ENCODE results near the gene PTPN4. TPM values are rescaled to one million over a fixed set of nuclear protein-coding genes. Genes with fewer than 3 reads are reported as not detected.

The PTPN4 gene
- total RNA-seq, 4 donors from 2014 or later = 35.6 to 61.5 (median 51.6) TPM

DNA sequence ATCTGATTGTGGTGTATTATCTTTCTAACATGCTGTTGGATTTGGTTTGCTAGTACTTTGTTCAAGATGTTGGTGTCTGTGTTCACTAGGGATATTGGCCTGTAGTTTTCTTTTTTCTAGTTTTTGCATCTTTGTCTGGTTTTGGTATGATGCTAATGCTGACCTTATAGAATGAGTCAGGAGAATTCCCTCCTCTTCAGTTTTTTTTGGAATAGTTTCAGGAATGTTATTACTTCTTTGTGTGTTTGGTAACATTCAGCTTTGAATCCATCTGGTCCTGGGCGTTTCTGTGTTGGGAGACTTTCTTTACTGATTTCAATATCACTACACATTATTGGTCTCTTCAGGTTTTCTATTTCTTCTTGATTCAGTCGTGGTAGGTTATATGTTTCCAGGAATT, 129.0 kb downstream of the PTPN4 start:
- no peak overlapping the region for H3K4me3 ChIP-seq
- no peaks in the 10 kb centered on the region for H3K27me3 ChIP-seq
- DNase-seq = no peak
- H3K36me3 ChIP-seq = no peaks in the 10 kb centered on the region
- H3K4me1 ChIP-seq = no peaks in the 10 kb centered on the region
- TF ChIP-seq, protein P1, sequence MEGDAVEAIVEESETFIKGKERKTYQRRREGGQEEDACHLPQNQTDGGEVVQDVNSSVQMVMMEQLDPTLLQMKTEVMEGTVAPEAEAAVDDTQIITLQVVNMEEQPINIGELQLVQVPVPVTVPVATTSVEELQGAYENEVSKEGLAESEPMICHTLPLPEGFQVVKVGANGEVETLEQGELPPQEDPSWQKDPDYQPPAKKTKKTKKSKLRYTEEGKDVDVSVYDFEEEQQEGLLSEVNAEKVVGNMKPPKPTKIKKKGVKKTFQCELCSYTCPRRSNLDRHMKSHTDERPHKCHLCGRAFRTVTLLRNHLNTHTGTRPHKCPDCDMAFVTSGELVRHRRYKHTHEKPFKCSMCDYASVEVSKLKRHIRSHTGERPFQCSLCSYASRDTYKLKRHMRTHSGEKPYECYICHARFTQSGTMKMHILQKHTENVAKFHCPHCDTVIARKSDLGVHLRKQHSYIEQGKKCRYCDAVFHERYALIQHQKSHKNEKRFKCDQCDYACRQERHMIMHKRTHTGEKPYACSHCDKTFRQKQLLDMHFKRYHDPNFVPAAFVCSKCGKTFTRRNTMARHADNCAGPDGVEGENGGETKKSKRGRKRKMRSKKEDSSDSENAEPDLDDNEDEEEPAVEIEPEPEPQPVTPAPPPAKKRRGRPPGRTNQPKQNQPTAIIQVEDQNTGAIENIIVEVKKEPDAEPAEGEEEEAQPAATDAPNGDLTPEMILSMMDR (IDR thresholded peaks at IDR 0.05) = no peak
- no peak for TF ChIP-seq POLR2A (IDR thresholded peaks at IDR 0.05)
- no peak overlapping the region for H3K27ac ChIP-seq
- intact Hi-C loops (cut with DNase I; ENCODE audit: low total_unique reads) = no loop called here
- peaks cover 0 to 12% of the 10 kb centered on the region in 2 donors for H3K9me3 ChIP-seq

DNA sequence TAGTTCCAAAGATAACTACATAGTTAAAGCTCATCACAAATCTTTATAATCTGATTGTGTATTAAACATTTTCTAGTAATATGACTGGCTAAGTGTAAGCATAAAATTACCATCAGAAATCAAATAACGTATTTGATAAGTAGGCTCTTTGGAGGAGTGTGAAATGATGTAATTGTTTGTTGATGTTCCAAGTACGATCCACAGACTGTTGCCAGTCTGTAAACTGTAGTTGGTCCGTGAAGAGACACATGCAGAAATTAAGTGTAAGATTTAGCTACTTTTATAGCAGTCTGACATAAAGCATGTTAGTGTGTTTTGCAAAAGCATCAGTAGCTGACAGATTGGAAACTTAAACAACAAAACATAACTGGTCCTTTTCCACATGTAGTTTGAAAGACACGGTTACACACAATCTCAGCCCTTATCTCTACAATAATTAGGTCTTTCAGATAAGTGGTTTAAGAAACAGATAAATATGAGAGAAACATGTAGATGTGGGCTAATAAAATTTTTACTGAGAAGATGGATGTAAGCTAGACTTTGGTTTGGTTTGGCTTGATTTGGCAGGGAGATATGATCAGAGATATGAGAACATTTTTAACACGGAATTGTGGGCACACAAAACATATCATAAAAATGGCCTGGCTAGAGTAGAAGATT, 138.1 kb downstream of the PTPN4 start:
- Histone ChIP-seq H3K4me1 (no peaks in the 10 kb centered on the region), H3K4me3 (no peak overlapping the region), H3K9me3 (no peaks in the 10 kb centered on the region), H3K27ac (no peak overlapping the region), H3K36me3 (no peaks in the 10 kb centered on the region), H3K27me3 (no peaks in the 10 kb centered on the region)
- intact Hi-C loops (cut with DNase I; ENCODE audit: low total_unique reads) = no loop called here
- TF ChIP-seq, protein P1 (IDR thresholded peaks at IDR 0.05) = no peak
- TF ChIP-seq POLR2A (IDR thresholded peaks at IDR 0.05) = no peak
- DNase-seq = no peak

DNA sequence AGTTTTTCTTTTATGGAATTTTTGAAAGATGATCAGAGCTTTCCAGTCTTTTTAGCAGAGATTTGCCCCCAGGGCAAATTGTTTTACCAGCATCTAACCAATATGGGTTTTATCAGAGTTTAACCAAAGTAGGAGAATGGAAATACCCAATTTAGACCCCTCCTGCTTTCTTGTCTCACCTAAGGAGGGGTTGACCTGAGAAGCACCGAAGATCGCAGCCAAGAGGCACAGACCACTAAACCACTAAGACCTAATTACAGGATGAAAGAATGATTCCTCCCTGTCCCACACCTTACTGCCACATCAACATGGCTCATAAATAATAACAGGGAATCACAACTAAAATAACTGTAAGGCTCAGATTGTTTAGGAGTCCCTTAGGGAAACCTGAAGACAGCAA, 141.3 kb downstream of the PTPN4 start:
- TF ChIP-seq, protein P1 (IDR thresholded peaks at IDR 0.05) = no peak
- no peak for TF ChIP-seq POLR2A (IDR thresholded peaks at IDR 0.05)
- Histone ChIP-seq H3K4me1 (no peaks in the 10 kb centered on the region), H3K27ac (no peak overlapping the region), H3K9me3 (no peaks in the 10 kb centered on the region), H3K4me3 (no peak overlapping the region), H3K27me3 (no peaks in the 10 kb centered on the region), H3K36me3 (no peaks in the 10 kb centered on the region)
- intact Hi-C loops (cut with DNase I; ENCODE audit: low total_unique reads) = no loop called here
- DNase-seq = no peak

DNA sequence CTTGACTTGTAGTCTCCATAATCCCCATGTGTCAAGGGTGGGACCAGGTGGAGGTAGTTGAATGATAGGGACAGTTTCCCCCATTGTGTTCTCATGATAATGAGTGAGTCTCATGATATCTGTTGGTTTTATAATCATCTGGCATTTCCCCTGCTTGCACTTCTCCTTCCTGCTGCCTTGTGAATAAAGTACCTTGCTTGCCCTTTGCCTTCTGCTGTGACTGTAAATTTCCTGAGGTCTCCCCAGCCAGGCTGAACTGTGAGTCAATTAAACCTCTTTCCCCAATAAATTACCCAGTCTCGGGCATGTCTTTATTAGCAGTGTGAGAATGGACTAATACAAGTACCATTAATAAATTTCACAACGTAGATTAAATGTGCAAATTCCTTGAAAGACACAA, 150.8 kb downstream of the PTPN4 start:
- intact Hi-C loops (cut with DNase I; ENCODE audit: low total_unique reads) = no loop called here
- DNase-seq = no peak
- H3K9me3 ChIP-seq = no peaks in the 10 kb centered on the region
- no peak overlapping the region for H3K4me3 ChIP-seq
- no peaks in the 10 kb centered on the region for H3K27me3 ChIP-seq
- TF ChIP-seq, protein P1 (IDR thresholded peaks at IDR 0.05) = no peak
- no peak for TF ChIP-seq POLR2A (IDR thresholded peaks at IDR 0.05)
- H3K36me3 ChIP-seq = no peaks in the 10 kb centered on the region
- no peak overlapping the region for H3K27ac ChIP-seq
- H3K4me1 ChIP-seq = no peaks in the 10 kb centered on the region

DNA sequence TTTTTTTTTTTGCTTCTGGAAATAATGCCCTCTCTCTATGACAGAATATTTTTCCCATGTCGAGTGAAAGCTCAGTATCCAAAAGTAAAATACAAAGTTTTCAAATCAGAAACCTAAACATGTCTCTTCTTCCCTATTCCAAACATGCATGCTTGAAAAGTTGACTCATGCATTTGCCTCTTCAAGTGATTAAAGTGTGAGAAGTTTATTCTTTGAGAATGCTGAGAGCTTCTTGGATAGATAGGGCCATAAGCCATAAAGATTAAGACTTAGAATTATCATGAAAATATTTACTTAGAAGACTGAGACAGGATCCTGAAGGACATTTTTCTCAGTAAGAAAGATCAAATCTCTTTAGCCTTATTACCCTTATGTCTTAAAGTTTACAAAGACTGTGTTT, 154.5 kb downstream of the PTPN4 start:
- Histone ChIP-seq H3K9me3 (no peaks in the 10 kb centered on the region), H3K27ac (no peak overlapping the region), H3K4me1 (no peaks in the 10 kb centered on the region), H3K36me3 (no peaks in the 10 kb centered on the region), H3K4me3 (no peak overlapping the region), H3K27me3 (no peaks in the 10 kb centered on the region)
- intact Hi-C loops (cut with DNase I; ENCODE audit: low total_unique reads) = no loop called here
- DNase-seq = no peak
- TF ChIP-seq, protein P1 (IDR thresholded peaks at IDR 0.05) = no peak
- no peak for TF ChIP-seq POLR2A (IDR thresholded peaks at IDR 0.05)

Data from uterus (tissue), 4 donors.